Panc1 (cell line): ENCODE results near the gene COL5A2. TPM values are rescaled to one million over a fixed set of nuclear protein-coding genes. Genes with fewer than 3 reads are reported as not detected.

Experiments
- ATAC-seq: fragments of 200-7000 bp; cut with Tn5 transposase; 2 replicates; pipeline ENCODE4 v1.9.1; 2020; ENCODE audit warnings: mild to moderate bottlenecking, moderate library complexity
- BruUV-seq: library from RNA; stranded (reverse); fragments of 400-500 nt; replicated peaks from 2 replicates; lab custom pipeline; 2021; lab: Mats Ljungman, UMichigan
- CTCF ChIA-PET: fragments of 300-600 bp; sonication (Branson Sonifier 250); formaldehyde crosslinking; loops from one replicate; lab custom pipeline; 2022; ENCODE audit warnings: antibody characterized with exemption; lab: Charles Lee
- POLR2A ChIA-PET: fragments of 300-600 bp; sonication (Branson Sonifier 250); formaldehyde crosslinking; loops from one replicate; lab custom pipeline; 2022; ENCODE audit warnings: antibody characterized with exemption; lab: Charles Lee
- DNase-seq: peaks from one replicate; pipeline ENCODE4 v3.0.0-alpha.2; 2010; ENCODE audit warnings: low read depth, low spot score
- H3K27ac ChIP-seq: 2 replicates; pipeline ENCODE4 v1.5.1; 2011; ENCODE audit warnings: mild to moderate bottlenecking, low read length, inconsistent platforms
- H3K27me3 ChIP-seq: fragments of 200-500 bp; sonication (Bioruptor generic); 2 replicates; pipeline ENCODE4 v1.6.0; 2014; ENCODE audit warnings: low read length, inconsistent platforms; ENCODE audit not compliant: control insufficient read depth, insufficient read depth
- H3K36me3 ChIP-seq: fragments of 200-500 bp; sonication (Bioruptor generic); 2 replicates; pipeline ENCODE4 v1.5.1; 2014; ENCODE audit warnings: inconsistent platforms, mild to moderate bottlenecking, low read length, moderate library complexity; ENCODE audit not compliant: control insufficient read depth, insufficient read depth
- H3K4me1 ChIP-seq: 2 replicates; pipeline ENCODE4 v1.5.1; 2011; ENCODE audit warnings: inconsistent platforms, mild to moderate bottlenecking, low read length, moderate library complexity; ENCODE audit not compliant: control insufficient read depth, insufficient read depth
- H3K4me3 ChIP-seq, 2 experiments: 2 replicates each; pipeline ENCODE4 v1.5.1; 2011 to 2012; ENCODE audit warnings: low read depth in 2 of 2, low read length in 2 of 2, mild to moderate bottlenecking in 2 of 2, inconsistent platforms in 1 of 2, moderate library complexity in 1 of 2
- H3K9me3 ChIP-seq: fragments of 200-500 bp; sonication (Bioruptor generic); 2 replicates; pipeline ENCODE4 v1.5.1; 2014; ENCODE audit warnings: low read depth, mild to moderate bottlenecking, inconsistent platforms, low read length, moderate library complexity; ENCODE audit not compliant: control insufficient read depth, insufficient read depth
- POLR2AphosphoS5 ChIP-seq: IDR thresholded peaks from 2 replicates; pipeline ENCODE4 v1.6.1; 2012; ENCODE audit warnings: mild to moderate bottlenecking, low read depth, low read length, moderate library complexity
- SIN3A ChIP-seq: IDR thresholded peaks from 2 replicates; pipeline ENCODE4 v1.6.1; 2012; ENCODE audit warnings: low read depth, mild to moderate bottlenecking, low read length, moderate library complexity, borderline replicate concordance; ENCODE audit not compliant: insufficient read depth
- TCF7L2 ChIP-seq: IDR thresholded peaks from 2 replicates; pipeline ENCODE4 v1.6.1; 2011; ENCODE audit warnings: mild to moderate bottlenecking, low read depth, low read length, inconsistent platforms
- in situ Hi-C: cut with HindIII; loops from 2 replicates; pipeline ENCODE4 v1.10.0; 2016; ENCODE audit warnings: low sequenced_read_pairs, low pct_unique_long_range_greater_than_20kb
- intact Hi-C: fragments of 100-400 bp; cut with micrococcal nuclease; formaldehyde crosslinking; loops from one replicate; pipeline ENCODE4 v1.10.0; 2022; ENCODE audit not compliant: unreplicated experiment
- total RNA-seq: library from RNA; stranded (reverse); gene quantifications from one replicate; pipeline ENCODE4 v1.2.1, GENCODE V29; 2021; ENCODE audit not compliant: unreplicated experiment
- TF ChIP-seq, protein P1 (sequence below), 2 experiments: IDR thresholded peaks; 2 replicates each; pipeline ENCODE4 v1.6.1; 2011 to 2012; ENCODE audit warnings: low read depth in 2 of 2, control low read depth in 1 of 2, low read length in 1 of 2, mild to moderate bottlenecking in 1 of 2, moderate library complexity in 1 of 2; ENCODE audit not compliant: insufficient read depth in 1 of 2
- TF ChIP-seq, protein P2 (sequence below): fragments of 450-650 bp; IDR thresholded peaks from 2 replicates; pipeline ENCODE4 v1.5.1; 2017; ENCODE audit warnings: mild to moderate bottlenecking

Gene COL5A2
- total RNA-seq, 1 experiment from 2014 or later = 144 TPM

DNA sequence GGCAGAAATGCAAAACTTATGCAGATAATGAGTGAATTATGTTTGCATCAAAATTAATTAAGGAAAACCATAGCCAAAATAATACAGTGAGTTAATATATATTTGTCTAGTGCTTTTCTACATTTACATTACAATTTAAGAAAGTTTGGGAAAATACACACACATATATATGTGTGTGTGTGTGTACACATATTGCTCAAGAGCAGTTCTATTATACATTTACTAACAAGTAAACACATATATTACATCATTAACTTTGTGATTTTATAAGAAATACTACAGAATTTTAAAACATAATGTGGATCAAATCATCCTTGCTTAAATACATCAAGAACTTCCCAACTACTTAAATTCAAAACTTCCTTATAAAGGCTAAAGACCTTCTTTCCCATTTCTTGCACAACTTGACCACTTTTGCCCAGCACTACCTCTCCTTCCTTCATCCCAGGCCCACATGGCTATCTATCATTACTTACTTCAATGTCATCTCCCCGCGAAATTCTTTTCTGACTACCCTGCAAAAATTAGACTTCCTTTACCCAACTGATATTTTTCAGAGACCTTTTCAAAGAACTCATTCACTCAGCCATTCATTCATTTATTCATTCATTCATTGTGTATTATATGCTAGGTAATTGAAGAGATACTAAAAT is 68.4 kb downstream of the COL5A2 start:
- intact Hi-C loops = no loop called here
- POLR2A ChIA-PET = no interaction called here
- Histone ChIP-seq H3K9me3 (no peaks in the 10 kb centered on the region), H3K27ac (peak overlapping the region; percentile 49; the same call in 1 of the 2 replicates), H3K4me1 (peaks cover 9% of the 10 kb centered on the region; the same call in 1 of the 2 replicates), H3K27me3 (no peaks in the 10 kb centered on the region), H3K36me3 (peaks cover 8% of the 10 kb centered on the region; the same call in 1 of the 2 replicates), H3K4me3 (no peak overlapping the region)
- ATAC-seq (no peak), DNase-seq (no peak)
- in situ Hi-C loops = no loop called here
- TF ChIP-seq, protein P1, sequence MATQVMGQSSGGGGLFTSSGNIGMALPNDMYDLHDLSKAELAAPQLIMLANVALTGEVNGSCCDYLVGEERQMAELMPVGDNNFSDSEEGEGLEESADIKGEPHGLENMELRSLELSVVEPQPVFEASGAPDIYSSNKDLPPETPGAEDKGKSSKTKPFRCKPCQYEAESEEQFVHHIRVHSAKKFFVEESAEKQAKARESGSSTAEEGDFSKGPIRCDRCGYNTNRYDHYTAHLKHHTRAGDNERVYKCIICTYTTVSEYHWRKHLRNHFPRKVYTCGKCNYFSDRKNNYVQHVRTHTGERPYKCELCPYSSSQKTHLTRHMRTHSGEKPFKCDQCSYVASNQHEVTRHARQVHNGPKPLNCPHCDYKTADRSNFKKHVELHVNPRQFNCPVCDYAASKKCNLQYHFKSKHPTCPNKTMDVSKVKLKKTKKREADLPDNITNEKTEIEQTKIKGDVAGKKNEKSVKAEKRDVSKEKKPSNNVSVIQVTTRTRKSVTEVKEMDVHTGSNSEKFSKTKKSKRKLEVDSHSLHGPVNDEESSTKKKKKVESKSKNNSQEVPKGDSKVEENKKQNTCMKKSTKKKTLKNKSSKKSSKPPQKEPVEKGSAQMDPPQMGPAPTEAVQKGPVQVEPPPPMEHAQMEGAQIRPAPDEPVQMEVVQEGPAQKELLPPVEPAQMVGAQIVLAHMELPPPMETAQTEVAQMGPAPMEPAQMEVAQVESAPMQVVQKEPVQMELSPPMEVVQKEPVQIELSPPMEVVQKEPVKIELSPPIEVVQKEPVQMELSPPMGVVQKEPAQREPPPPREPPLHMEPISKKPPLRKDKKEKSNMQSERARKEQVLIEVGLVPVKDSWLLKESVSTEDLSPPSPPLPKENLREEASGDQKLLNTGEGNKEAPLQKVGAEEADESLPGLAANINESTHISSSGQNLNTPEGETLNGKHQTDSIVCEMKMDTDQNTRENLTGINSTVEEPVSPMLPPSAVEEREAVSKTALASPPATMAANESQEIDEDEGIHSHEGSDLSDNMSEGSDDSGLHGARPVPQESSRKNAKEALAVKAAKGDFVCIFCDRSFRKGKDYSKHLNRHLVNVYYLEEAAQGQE (IDR thresholded peaks at IDR 0.05; ENCODE audit: insufficient read depth in 1 of 2, low read depth in 2 of 2, low read length in 1 of 2) = no peak
- no peak for TF ChIP-seq TCF7L2
- TF ChIP-seq, protein P2, sequence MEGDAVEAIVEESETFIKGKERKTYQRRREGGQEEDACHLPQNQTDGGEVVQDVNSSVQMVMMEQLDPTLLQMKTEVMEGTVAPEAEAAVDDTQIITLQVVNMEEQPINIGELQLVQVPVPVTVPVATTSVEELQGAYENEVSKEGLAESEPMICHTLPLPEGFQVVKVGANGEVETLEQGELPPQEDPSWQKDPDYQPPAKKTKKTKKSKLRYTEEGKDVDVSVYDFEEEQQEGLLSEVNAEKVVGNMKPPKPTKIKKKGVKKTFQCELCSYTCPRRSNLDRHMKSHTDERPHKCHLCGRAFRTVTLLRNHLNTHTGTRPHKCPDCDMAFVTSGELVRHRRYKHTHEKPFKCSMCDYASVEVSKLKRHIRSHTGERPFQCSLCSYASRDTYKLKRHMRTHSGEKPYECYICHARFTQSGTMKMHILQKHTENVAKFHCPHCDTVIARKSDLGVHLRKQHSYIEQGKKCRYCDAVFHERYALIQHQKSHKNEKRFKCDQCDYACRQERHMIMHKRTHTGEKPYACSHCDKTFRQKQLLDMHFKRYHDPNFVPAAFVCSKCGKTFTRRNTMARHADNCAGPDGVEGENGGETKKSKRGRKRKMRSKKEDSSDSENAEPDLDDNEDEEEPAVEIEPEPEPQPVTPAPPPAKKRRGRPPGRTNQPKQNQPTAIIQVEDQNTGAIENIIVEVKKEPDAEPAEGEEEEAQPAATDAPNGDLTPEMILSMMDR = no peak
- TF ChIP-seq POLR2AphosphoS5 = no peak
- no peak for TF ChIP-seq SIN3A
- BruUV-seq = no TSS peak
- CTCF ChIA-PET = no interaction called here

- Histone ChIP-seq H3K36me3 (peaks cover 13% of the 10 kb centered on the region; the same call in 1 of the 2 replicates), H3K27ac (peak overlapping the region; percentile 59), H3K4me3 (no peak overlapping the region), H3K27me3 (no peaks in the 10 kb centered on the region), H3K9me3 (no peaks in the 10 kb centered on the region), H3K4me1 (peaks cover 4% of the 10 kb centered on the region; the same call in 1 of the 2 replicates)
- no peak for DNase-seq
- BruUV-seq = no TSS peak
- no peak for TF ChIP-seq POLR2AphosphoS5
- TF ChIP-seq, protein P2 = peak; percentile 19
- TF ChIP-seq, protein P1 (IDR thresholded peaks at IDR 0.05; ENCODE audit: insufficient read depth in 1 of 2, low read depth in 2 of 2, low read length in 1 of 2) = no peak
- ChIA-PET CTCF (no interaction called here), POLR2A (no interaction called here)
- in situ Hi-C loops = no loop called here
- intact Hi-C loops = no loop called here
- no peak for ATAC-seq
Observed at GRCh38 chr2:189109921-189110397, 69.6 kb downstream of the COL5A2 start.
